Measurements from ENCODE around the gene EPB41L2. TPM values are rescaled to one million over a fixed set of nuclear protein-coding genes. Genes with fewer than 3 reads are reported as not detected.

EPB41L2 gene
- total RNA-seq, 2 donors from 2014 or later: 43.5 to 47.2 TPM

DNA sequence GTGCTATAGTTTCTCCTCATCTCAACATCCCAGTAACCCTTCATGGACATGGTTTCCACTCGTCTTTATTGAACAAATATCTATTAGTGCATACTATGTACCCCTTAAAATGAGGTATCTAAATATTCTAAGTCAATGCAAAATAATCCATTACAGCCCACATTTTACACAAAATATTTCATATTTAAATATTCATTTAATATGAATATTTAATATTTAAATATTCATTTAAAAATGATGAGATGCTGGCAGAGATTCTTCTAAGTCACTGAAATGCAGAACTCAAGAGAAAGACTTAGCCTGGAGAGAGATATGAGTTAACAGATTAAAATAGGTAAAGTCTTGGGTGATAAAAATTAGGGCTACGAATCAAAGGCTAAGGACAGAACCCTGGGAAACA is 17.9 kb downstream of the EPB41L2 start:
- intact Hi-C loops (cut with DNase I): no loop called here
- no peak for DNase-seq

GRCh38 chr6:131043902-131044447 is 19.1 kb downstream of the EPB41L2 start:
- Histone ChIP-seq H3K9me3 (no peaks in the 10 kb centered on the region), H3K36me3 (replicated peaks in 1 of 2; ENCODE audit: insufficient read depth in 1 of 2, low read depth in 2 of 2) (no peaks in the 10 kb centered on the region), H3K27ac (no peak overlapping the region), H3K27me3 (no peaks in the 10 kb centered on the region), H3K4me1 (no peaks in the 10 kb centered on the region), H3K4me3 (no peak overlapping the region)
- 81 to 83% methylated on average over 4 of the region's 4 CpGs for WGBS, 2 donors
- intact Hi-C loops (cut with DNase I): no loop called here
- TF ChIP-seq, protein P1, sequence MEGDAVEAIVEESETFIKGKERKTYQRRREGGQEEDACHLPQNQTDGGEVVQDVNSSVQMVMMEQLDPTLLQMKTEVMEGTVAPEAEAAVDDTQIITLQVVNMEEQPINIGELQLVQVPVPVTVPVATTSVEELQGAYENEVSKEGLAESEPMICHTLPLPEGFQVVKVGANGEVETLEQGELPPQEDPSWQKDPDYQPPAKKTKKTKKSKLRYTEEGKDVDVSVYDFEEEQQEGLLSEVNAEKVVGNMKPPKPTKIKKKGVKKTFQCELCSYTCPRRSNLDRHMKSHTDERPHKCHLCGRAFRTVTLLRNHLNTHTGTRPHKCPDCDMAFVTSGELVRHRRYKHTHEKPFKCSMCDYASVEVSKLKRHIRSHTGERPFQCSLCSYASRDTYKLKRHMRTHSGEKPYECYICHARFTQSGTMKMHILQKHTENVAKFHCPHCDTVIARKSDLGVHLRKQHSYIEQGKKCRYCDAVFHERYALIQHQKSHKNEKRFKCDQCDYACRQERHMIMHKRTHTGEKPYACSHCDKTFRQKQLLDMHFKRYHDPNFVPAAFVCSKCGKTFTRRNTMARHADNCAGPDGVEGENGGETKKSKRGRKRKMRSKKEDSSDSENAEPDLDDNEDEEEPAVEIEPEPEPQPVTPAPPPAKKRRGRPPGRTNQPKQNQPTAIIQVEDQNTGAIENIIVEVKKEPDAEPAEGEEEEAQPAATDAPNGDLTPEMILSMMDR (IDR thresholded peaks at IDR 0.05): no peak
- no peak for TF ChIP-seq POLR2A (IDR thresholded peaks at IDR 0.05)
- DNase-seq: no peak
- ATAC-seq: no peak

More for the DNA sequence above, 17.9 kb downstream of the EPB41L2 start:
- H3K4me1 ChIP-seq: no peaks in the 10 kb centered on the region
- no peaks in the 10 kb centered on the region for H3K9me3 ChIP-seq
- ATAC-seq: no peak
- TF ChIP-seq POLR2A (IDR thresholded peaks at IDR 0.05): no peak
- TF ChIP-seq, protein P1 (IDR thresholded peaks at IDR 0.05): no peak
- WGBS, 2 donors: 72 to 77% methylated on average over 2 of the region's 2 CpGs
- no peaks in the 10 kb centered on the region for H3K27me3 ChIP-seq
- no peak overlapping the region for H3K27ac ChIP-seq
- H3K36me3 ChIP-seq (replicated peaks in 1 of 2; ENCODE audit: insufficient read depth in 1 of 2, low read depth in 2 of 2): no peaks in the 10 kb centered on the region
- no peak overlapping the region for H3K4me3 ChIP-seq

DNA sequence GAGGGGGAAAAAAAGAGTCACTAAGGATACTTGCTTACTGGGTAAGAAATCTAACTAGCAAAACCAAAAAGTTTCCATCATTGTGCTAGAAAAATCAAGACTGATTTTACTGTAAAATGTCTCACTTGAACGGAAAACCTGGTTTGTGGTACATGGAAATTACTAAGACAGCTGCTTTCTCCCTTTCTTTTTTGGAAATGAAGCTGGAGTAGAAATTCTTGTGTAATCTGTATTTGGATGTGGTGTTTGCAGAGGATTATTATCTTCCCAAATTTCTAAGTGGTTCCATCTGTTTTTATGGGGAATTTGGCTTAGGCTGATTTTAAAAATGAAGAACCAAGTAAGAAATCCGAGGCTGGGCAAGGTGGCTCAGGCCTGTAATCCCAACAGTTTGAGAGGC is 20.4 kb downstream of the EPB41L2 start:
- no peaks in the 10 kb centered on the region for H3K27me3 ChIP-seq
- ATAC-seq (no peak), DNase-seq (no peak)
- H3K27ac ChIP-seq: no peak overlapping the region
- WGBS, 2 donors: 71 to 78% methylated on average over 2 of the region's 2 CpGs
- intact Hi-C loops (cut with DNase I): no loop called here
- H3K4me1 ChIP-seq: no peaks in the 10 kb centered on the region
- no peaks in the 10 kb centered on the region for H3K9me3 ChIP-seq
- no peak for TF ChIP-seq POLR2A (IDR thresholded peaks at IDR 0.05)
- TF ChIP-seq, protein P1 (IDR thresholded peaks at IDR 0.05): no peak
- H3K4me3 ChIP-seq: no peak overlapping the region
- no peaks in the 10 kb centered on the region for H3K36me3 ChIP-seq (replicated peaks in 1 of 2; ENCODE audit: insufficient read depth in 1 of 2, low read depth in 2 of 2)

- no peak for DNase-seq
- no peaks in the 10 kb centered on the region for H3K36me3 ChIP-seq (replicated peaks in 1 of 2; ENCODE audit: insufficient read depth in 1 of 2, low read depth in 2 of 2)
- WGBS, 2 donors: 83 to 93% methylated on average over 2 of the region's 2 CpGs
- no peak overlapping the region for H3K27ac ChIP-seq
- TF ChIP-seq POLR2A (IDR thresholded peaks at IDR 0.05): no peak
- TF ChIP-seq, protein P1 (IDR thresholded peaks at IDR 0.05): no peak
- H3K9me3 ChIP-seq: no peaks in the 10 kb centered on the region
- intact Hi-C loops (cut with DNase I): no loop called here
- H3K27me3 ChIP-seq: no peaks in the 10 kb centered on the region
- no peaks in the 10 kb centered on the region for H3K4me1 ChIP-seq
- ATAC-seq: no peak
- H3K4me3 ChIP-seq: no peak overlapping the region
Measured at GRCh38 chr6:131041814-131042213, 21.2 kb downstream of the EPB41L2 start.

- ATAC-seq (no peak), DNase-seq (no peak)
- no peaks in the 10 kb centered on the region for H3K36me3 ChIP-seq (replicated peaks in 1 of 2; ENCODE audit: insufficient read depth in 1 of 2, low read depth in 2 of 2)
- H3K27ac ChIP-seq: no peak overlapping the region
- H3K27me3 ChIP-seq: no peaks in the 10 kb centered on the region
- TF ChIP-seq POLR2A (IDR thresholded peaks at IDR 0.05): no peak
- TF ChIP-seq, protein P1 (IDR thresholded peaks at IDR 0.05): no peak
- no peak overlapping the region for H3K4me3 ChIP-seq
- 78 to 81% methylated on average over 4 of the region's 4 CpGs for WGBS, 2 donors
- H3K9me3 ChIP-seq: no peaks in the 10 kb centered on the region
- no peaks in the 10 kb centered on the region for H3K4me1 ChIP-seq
- intact Hi-C loops (cut with DNase I): no loop called here
Measured at GRCh38 chr6:131040866-131041265, 22.2 kb downstream of the EPB41L2 start.

All from body of pancreas (tissue), 4 donors.